BE2C (cell line): ENCODE results near the gene PIK3C2G.

ENCODE experiments used
- DNase-seq: peaks from one replicate; pipeline ENCODE4 v3.0.0-alpha.2; 2020
- H3K27me3 ChIP-seq: fragments of 250-450 bp; sonication (Bioruptor Pico); 2 replicates; pipeline ENCODE4 v1.5.1; 2020; ENCODE audit warnings: mild to moderate bottlenecking
- H3K36me3 ChIP-seq: fragments of 250-450 bp; sonication (Bioruptor Pico); 2 replicates; pipeline ENCODE4 v1.5.1; 2020; ENCODE audit warnings: mild to moderate bottlenecking
- H3K4me1 ChIP-seq: fragments of 250-450 bp; sonication (Bioruptor Pico); 2 replicates; pipeline ENCODE4 v1.5.1; 2020
- H3K4me3 ChIP-seq: 2 replicates; pipeline ENCODE4 v1.5.1; 2011; ENCODE audit warnings: low read depth, low read length
- H3K9me3 ChIP-seq: fragments of 250-450 bp; sonication (Bioruptor Pico); 2 replicates; pipeline ENCODE4 v1.5.1; 2020
- CTCF ChIP-seq: IDR thresholded peaks from 2 replicates; pipeline ENCODE4 v1.5.1; 2012; ENCODE audit warnings: mild to moderate bottlenecking, low read depth, low read length

Gene PIK3C2G

GRCh38 chr12:18570543-18570942 is 309.2 kb downstream of the PIK3C2G start:
- Histone ChIP-seq H3K9me3 (no peaks in the 10 kb centered on the region), H3K4me3 (no peak overlapping the region), H3K36me3 (no peaks in the 10 kb centered on the region), H3K27me3 (no peaks in the 10 kb centered on the region), H3K4me1 (no peaks in the 10 kb centered on the region)
- TF ChIP-seq CTCF = no peak
- DNase-seq = no peak

- Histone ChIP-seq H3K9me3 (no peaks in the 10 kb centered on the region), H3K4me1 (no peaks in the 10 kb centered on the region; the same call in 1 of the 2 replicates), H3K27me3 (no peaks in the 10 kb centered on the region), H3K36me3 (no peaks in the 10 kb centered on the region), H3K4me3 (no peak overlapping the region)
- TF ChIP-seq CTCF = no peak
- no peak for DNase-seq
Observed at GRCh38 chr12:18576104-18576626, 314.8 kb downstream of the PIK3C2G start.

GRCh38 chr12:18576648-18577047 is 315.3 kb downstream of the PIK3C2G start:
- Histone ChIP-seq H3K27me3 (no peaks in the 10 kb centered on the region), H3K36me3 (no peaks in the 10 kb centered on the region), H3K4me1 (no peaks in the 10 kb centered on the region; the same call in 1 of the 2 replicates), H3K9me3 (no peaks in the 10 kb centered on the region), H3K4me3 (no peak overlapping the region)
- no peak for TF ChIP-seq CTCF
- DNase-seq = no peak

- Histone ChIP-seq H3K36me3 (no peaks in the 10 kb centered on the region), H3K4me1 (no peaks in the 10 kb centered on the region; the same call in 1 of the 2 replicates), H3K27me3 (no peaks in the 10 kb centered on the region), H3K4me3 (no peak overlapping the region), H3K9me3 (no peaks in the 10 kb centered on the region)
- no peak for DNase-seq
- no peak for TF ChIP-seq CTCF
Observed at GRCh38 chr12:18578191-18578590, 316.9 kb downstream of the PIK3C2G start.

- no peak for DNase-seq
- no peaks in the 10 kb centered on the region for H3K9me3 ChIP-seq
- no peak overlapping the region for H3K4me3 ChIP-seq
- H3K36me3 ChIP-seq = no peaks in the 10 kb centered on the region; the same call in 1 of the 2 replicates
- H3K27me3 ChIP-seq = no peaks in the 10 kb centered on the region
- no peaks in the 10 kb centered on the region; the same call in 1 of the 2 replicates for H3K4me1 ChIP-seq
- no peak for TF ChIP-seq CTCF
Observed at GRCh38 chr12:18580291-18580690, 319.0 kb downstream of the PIK3C2G start.

DNA sequence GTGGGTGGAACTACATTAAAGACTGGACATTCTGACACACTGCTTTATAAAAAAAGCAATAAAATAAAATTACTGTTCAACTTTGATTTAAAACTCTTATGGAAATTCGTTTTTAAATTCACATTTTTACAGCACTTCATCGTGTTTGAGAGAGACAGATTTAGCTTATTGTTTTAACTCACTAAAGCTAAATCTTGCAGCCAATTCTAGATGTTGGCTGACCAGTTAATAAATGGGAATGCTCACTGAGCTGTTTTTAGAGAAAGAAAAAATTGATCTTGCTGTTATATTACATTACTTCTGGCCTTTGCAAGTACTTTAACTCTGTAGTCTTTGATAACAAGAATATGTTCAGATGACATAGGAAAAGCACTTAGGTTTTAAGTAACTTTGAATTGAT is 319.4 kb downstream of the PIK3C2G start:
- TF ChIP-seq CTCF = no peak
- H3K4me3 ChIP-seq = no peak overlapping the region
- no peaks in the 10 kb centered on the region; the same call in 1 of the 2 replicates for H3K4me1 ChIP-seq
- DNase-seq = no peak
- no peaks in the 10 kb centered on the region for H3K9me3 ChIP-seq
- H3K36me3 ChIP-seq = no peaks in the 10 kb centered on the region; the same call in 1 of the 2 replicates
- H3K27me3 ChIP-seq = no peaks in the 10 kb centered on the region
